Activated CD4-positive, alpha-beta memory T cell treated with anti-CD3 and anti-CD28 coated beads for 36 hours (primary cell): ENCODE data around the gene CHRNA1. TPM values are rescaled to one million over a fixed set of nuclear protein-coding genes. Genes with fewer than 3 reads are reported as not detected.

Experiments
- CTCF ChIA-PET: fragments of 350-600 bp; sonication (Branson Sonifier 250); formaldehyde crosslinking; loops from one replicate; lab custom pipeline; 2021; ENCODE audit warnings: antibody characterized with exemption, inconsistent platforms; lab: Charles Lee
- POLR2A ChIA-PET: fragments of 350-600 bp; sonication (Branson Sonifier 250); formaldehyde crosslinking; loops from one replicate; lab custom pipeline; 2021; ENCODE audit warnings: antibody characterized with exemption; lab: Charles Lee
- DNase-seq: peaks from one replicate; pipeline ENCODE4 v3.0.0-alpha.2; 2020
- H3K27ac Mint-ChIP-seq: one replicate; pipeline ENCODE4 v1.8.0; 2021; ENCODE audit warnings: mixed read lengths
- H3K27me3 Mint-ChIP-seq: one replicate; pipeline ENCODE4 v1.8.0; 2021; ENCODE audit warnings: mixed read lengths
- H3K36me3 Mint-ChIP-seq: one replicate; pipeline ENCODE4 v1.8.0; 2021; ENCODE audit warnings: mixed read lengths
- H3K4me1 Mint-ChIP-seq: one replicate; pipeline ENCODE4 v1.8.0; 2021; ENCODE audit warnings: low read depth, mixed read lengths
- H3K4me3 Mint-ChIP-seq: one replicate; pipeline ENCODE4 v1.8.0; 2021; ENCODE audit warnings: mild to moderate bottlenecking, mixed read lengths
- H3K9me3 Mint-ChIP-seq: one replicate; pipeline ENCODE4 v1.8.0; 2021; ENCODE audit warnings: mixed read lengths
- intact Hi-C: fragments of 100-400 bp; cut with micrococcal nuclease; formaldehyde crosslinking; loops from one replicate; pipeline ENCODE4 v1.15.1; 2023
- total RNA-seq, 2 experiments: library from RNA; stranded (reverse); gene quantifications; one replicate each; pipeline ENCODE4 v1.2.3, GENCODE V29; 2021

Gene CHRNA1
- total RNA-seq, 2 experiments from 2014 or later: not detected

DNA sequence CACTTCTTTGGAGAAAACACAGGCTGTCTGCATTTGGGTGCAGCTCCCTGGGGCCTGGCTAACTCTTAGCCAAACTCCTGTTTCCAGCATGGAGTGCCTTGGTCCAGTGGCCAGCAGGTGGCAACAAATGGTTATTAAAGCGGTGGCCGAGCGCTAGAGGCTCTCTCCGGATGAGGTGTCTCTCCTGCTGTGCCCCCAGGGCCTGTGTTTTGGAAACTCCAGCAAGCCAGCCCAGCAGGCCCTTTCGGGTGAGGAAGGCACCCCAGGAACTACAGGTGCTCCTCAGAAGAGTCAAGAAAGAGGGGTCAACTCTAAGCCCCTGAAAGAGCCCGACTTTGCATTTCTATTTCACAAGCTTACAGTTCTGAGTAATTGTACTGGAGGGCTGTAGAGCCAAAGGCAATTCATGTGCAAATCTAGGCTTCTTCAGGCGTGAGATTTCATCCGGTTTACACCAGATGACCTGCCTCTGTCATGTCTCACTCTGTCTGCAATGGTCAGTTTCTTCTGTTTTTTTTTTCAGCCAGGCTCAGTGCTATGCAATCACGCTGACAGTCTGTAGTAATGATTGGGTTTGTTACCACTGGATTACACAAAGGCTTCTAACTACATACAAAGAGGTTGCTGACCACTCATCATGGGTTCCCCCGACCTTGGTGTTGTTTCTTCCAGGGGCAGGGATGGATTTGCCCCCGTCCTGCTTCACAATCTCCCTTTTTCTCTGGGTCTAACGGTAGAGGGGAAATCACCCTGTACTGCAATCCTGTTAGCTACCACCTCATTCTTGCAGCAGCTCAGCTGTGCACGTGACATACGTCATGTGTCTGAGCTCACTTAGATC is 7.6 kb upstream of the CHRNA1 start:
- POLR2A ChIA-PET: interaction anchor here (0.8 kb wide), 1 partner anchor 23 kb away, joined by 3 read pairs; no protein-coding TSS in a partner anchor

DNA sequence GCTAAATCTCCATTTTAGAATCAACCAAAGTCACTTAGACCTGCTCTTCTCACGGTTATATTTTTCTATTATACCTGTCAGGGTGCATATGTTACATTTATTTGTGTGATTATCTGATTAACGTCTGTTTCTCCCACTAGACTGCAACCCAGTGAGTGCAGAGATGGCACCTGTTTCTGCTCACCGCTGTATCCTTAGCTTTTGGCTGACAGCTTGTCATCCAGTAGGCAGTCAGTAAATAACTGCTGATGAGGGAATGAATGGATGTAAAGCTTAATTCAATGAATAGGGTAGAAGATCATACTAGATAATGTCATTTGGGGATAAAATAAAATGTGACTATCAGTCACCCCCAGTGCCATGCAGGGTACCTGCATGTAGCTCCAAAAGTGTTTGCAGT is 6.9 kb upstream of the CHRNA1 start:
- no peaks in the 10 kb centered on the region for H3K36me3 Mint-ChIP-seq
- ChIA-PET CTCF (interaction anchor here (0.7 to 5.7 kb wide), 36 partner anchors 8 to 511 kb away, joined by 3 to 58 read pairs (median 6); partner anchors contain the start of gene CHN1), POLR2A (interaction anchor here (0.8 kb wide), 1 partner anchor 24 kb away, joined by 3 read pairs; no protein-coding TSS in a partner anchor)
- peaks cover 4% of the 10 kb centered on the region for H3K4me1 Mint-ChIP-seq
- intact Hi-C loops: loop anchor here (1.0 to 5.0 kb wide), 3 partner anchors 69 to 219 kb away; no protein-coding TSS in a partner anchor
- no peaks in the 10 kb centered on the region for H3K9me3 Mint-ChIP-seq
- H3K27me3 Mint-ChIP-seq: no peaks in the 10 kb centered on the region
- H3K27ac Mint-ChIP-seq: no peak overlapping the region
- no peak overlapping the region for H3K4me3 Mint-ChIP-seq
- no peak for DNase-seq

More for the DNA sequence above, 7.6 kb upstream of the CHRNA1 start:
- no peak overlapping the region for H3K4me3 Mint-ChIP-seq
- no peaks in the 10 kb centered on the region for H3K9me3 Mint-ChIP-seq
- no peaks in the 10 kb centered on the region for H3K36me3 Mint-ChIP-seq
- intact Hi-C loops: loop anchor here (1.0 to 5.0 kb wide), 3 partner anchors 70 to 218 kb away; no protein-coding TSS in a partner anchor
- CTCF ChIA-PET: interaction anchor here (0.5 to 5.7 kb wide), 41 partner anchors 7 to 511 kb away, joined by 3 to 58 read pairs (median 5); partner anchors contain the start of gene CHN1
- no peaks in the 10 kb centered on the region for H3K27me3 Mint-ChIP-seq
- no peak overlapping the region for H3K27ac Mint-ChIP-seq
- H3K4me1 Mint-ChIP-seq: peaks cover 9% of the 10 kb centered on the region
- peak; percentile 72 for DNase-seq

DNA sequence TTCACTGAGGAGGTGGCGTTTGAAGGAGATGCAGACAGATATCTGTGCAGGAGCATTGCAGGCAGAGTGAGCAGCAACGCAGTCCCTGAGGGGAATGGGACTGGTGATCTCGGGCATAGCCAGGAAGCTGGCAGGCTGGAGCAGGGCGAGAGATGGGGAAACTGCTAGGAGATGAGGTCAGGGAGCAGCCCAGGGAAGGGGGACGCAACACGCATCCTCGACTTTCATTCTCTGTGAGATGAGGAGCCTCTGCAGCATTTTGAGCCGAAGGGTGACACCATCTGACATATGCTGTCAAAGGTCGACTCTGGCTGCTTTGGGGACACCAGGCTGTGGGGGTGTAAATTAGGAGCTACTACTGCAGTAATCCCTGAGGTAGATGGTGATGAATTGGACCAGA is 4.3 kb upstream of the CHRNA1 start:
- no peak overlapping the region for H3K4me3 Mint-ChIP-seq
- intact Hi-C loops: no loop called here
- no peak for DNase-seq
- H3K4me1 Mint-ChIP-seq: no peaks in the 10 kb centered on the region
- no peaks in the 10 kb centered on the region for H3K9me3 Mint-ChIP-seq
- ChIA-PET CTCF (interaction anchor here (0.6 kb wide), 1 partner anchor 133 kb away, joined by 4 read pairs; no protein-coding TSS in a partner anchor), POLR2A (no interaction called here)
- no peak overlapping the region for H3K27ac Mint-ChIP-seq
- H3K36me3 Mint-ChIP-seq: no peaks in the 10 kb centered on the region
- no peaks in the 10 kb centered on the region for H3K27me3 Mint-ChIP-seq

DNA sequence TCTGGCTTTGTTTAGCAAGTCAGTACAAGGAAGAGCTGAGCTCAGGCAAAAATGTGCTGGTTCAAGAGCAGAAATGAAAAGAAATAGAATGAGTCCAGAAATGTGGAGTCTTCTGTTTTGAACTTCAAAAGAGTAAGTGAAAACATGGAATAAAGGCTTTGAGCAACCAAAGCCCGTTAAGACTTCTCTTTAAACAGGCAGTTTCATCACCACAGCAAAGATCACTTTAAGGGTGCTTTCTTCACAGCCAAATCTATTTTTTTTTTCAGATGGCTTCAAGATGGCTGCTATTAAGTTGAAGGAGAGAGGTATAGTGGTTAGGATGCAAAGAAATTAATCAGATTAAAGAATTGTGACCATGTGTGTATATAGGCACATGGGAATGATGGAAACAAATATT is 2.0 kb upstream of the CHRNA1 start:
- no peaks in the 10 kb centered on the region for H3K9me3 Mint-ChIP-seq
- intact Hi-C loops: no loop called here
- POLR2A ChIA-PET: no interaction called here

DNA sequence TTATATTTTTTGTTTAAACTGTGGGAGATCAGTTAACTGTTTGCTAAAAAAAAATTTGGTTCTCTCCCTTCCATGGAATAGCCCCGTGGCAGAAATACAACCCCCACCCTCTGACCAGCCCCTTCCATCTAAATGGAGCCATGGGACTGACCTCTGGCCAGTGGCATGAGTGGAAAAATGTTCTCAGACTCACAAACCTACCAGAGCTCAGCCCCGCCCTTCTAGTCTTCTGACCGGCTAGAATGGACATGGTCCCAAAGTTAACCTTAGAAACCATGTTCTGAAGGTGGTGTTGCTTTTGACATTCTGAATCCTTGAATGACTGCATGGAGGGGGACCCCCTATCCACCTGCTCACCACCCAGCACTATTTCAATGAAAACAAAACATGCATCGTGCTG is 1.3 kb upstream of the CHRNA1 start:
- H3K4me3 Mint-ChIP-seq: no peak overlapping the region
- no peaks in the 10 kb centered on the region for H3K27me3 Mint-ChIP-seq
- no peak for DNase-seq
- POLR2A ChIA-PET: no interaction called here
- no peak overlapping the region for H3K27ac Mint-ChIP-seq
- H3K4me1 Mint-ChIP-seq: peaks cover 2% of the 10 kb centered on the region
- no peaks in the 10 kb centered on the region for H3K36me3 Mint-ChIP-seq
- intact Hi-C loops: no loop called here
- H3K9me3 Mint-ChIP-seq: no peaks in the 10 kb centered on the region
- CTCF ChIA-PET: interaction anchor here (2.2 to 2.5 kb wide), 2 partner anchors 10 to 16 kb away, joined by 6 to 12 read pairs; no protein-coding TSS in a partner anchor

More for the DNA sequence above, 2.0 kb upstream of the CHRNA1 start:
- DNase-seq: no peak
- no peak overlapping the region for H3K4me3 Mint-ChIP-seq
- H3K4me1 Mint-ChIP-seq: peaks cover 2% of the 10 kb centered on the region
- no peak overlapping the region for H3K27ac Mint-ChIP-seq
- no peaks in the 10 kb centered on the region for H3K27me3 Mint-ChIP-seq
- H3K36me3 Mint-ChIP-seq: no peaks in the 10 kb centered on the region
- CTCF ChIA-PET: interaction anchor here (2.5 kb wide), 1 partner anchor 17 kb away, joined by 12 read pairs; no protein-coding TSS in a partner anchor

DNA sequence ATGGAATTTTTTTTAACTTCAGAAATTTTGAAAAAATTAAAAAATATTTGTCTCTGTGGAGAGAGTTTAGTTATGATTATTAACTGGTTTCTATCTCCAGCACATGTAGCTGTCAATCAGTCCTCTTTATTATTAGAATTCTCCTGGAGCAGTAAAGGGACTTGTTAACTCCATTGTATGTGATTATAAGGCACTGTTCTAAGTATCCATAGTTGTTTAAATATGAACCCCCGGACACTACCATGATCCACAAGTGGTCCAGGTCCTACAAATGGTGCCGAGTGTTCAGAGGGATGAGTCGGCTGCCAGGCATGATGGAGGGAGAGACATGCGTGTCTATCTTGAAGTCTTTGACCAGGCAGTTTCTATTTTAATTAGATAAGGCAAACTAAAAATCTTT is 492 bp downstream of the CHRNA1 start:
- POLR2A ChIA-PET: no interaction called here

DNA sequence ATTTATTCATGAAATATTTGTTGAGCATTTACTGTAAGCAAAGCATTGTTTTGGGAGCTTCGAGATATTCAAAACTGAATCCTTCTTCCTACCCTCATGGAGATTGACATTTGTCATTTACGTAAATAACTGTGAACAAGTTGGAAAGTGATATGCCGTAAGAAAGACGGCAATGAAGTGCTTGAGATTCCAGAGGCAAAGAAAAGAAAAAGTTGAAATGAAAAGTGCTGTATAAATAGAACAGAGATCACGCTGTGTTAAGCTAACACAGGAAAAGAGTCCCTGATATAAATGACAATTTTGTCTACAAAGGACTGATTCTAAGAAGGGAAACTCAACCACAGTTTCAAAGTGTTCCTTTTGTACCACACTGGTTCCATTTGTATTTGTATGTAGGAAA is 1.8 kb downstream of the CHRNA1 start:
- CTCF ChIA-PET: interaction anchor here (0.9 to 1.3 kb wide), 6 partner anchors 9 to 223 kb away, joined by 3 to 6 read pairs (median 3); no protein-coding TSS in a partner anchor
- Mint-ChIP-seq H3K4me1 (peaks cover 2% of the 10 kb centered on the region), H3K9me3 (no peaks in the 10 kb centered on the region), H3K27me3 (peaks cover 5% of the 10 kb centered on the region), H3K27ac (no peak overlapping the region), H3K36me3 (no peaks in the 10 kb centered on the region), H3K4me3 (no peak overlapping the region)
- no peak for DNase-seq
- intact Hi-C loops: no loop called here
- POLR2A ChIA-PET: no interaction called here

More for the DNA sequence above, 492 bp downstream of the CHRNA1 start:
- DNase-seq: no peak
- Mint-ChIP-seq H3K4me1 (peaks cover 2% of the 10 kb centered on the region), H3K4me3 (no peak overlapping the region), H3K27me3 (peaks cover 5% of the 10 kb centered on the region), H3K9me3 (no peaks in the 10 kb centered on the region), H3K36me3 (no peaks in the 10 kb centered on the region), H3K27ac (no peak overlapping the region)
- CTCF ChIA-PET: interaction anchor here (0.6 to 2.5 kb wide), 6 partner anchors 12 to 282 kb away, joined by 3 to 12 read pairs (median 4); no protein-coding TSS in a partner anchor
- intact Hi-C loops: no loop called here

DNA sequence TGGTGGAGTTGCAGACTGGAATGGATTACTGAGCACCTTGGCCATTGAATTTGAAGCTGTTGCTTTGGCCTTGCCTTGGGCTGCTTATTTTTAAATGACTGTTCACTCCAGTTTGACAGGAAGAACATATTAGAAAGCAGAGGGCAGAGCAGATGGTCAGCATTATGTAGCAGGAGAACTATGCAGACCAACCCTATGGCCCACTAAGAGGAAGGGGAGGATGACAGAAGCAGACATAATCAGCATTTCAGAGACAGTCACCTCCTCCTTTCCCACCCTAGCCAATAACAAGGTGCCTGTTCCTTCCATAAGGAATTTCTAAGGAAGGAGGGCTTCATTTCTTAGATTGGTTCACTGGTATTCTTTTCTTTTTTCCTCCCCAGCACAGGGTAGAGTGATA is 2.4 kb downstream of the CHRNA1 start:
- POLR2A ChIA-PET: no interaction called here
- Mint-ChIP-seq H3K27me3 (peaks cover 5% of the 10 kb centered on the region), H3K4me1 (peaks cover 2% of the 10 kb centered on the region), H3K27ac (no peak overlapping the region), H3K4me3 (no peak overlapping the region), H3K36me3 (no peaks in the 10 kb centered on the region), H3K9me3 (no peaks in the 10 kb centered on the region)
- DNase-seq: no peak
- intact Hi-C loops: no loop called here
- CTCF ChIA-PET: interaction anchor here (0.7 to 1.1 kb wide), 2 partner anchors 13 to 222 kb away, joined by 3 to 4 read pairs; no protein-coding TSS in a partner anchor

DNA sequence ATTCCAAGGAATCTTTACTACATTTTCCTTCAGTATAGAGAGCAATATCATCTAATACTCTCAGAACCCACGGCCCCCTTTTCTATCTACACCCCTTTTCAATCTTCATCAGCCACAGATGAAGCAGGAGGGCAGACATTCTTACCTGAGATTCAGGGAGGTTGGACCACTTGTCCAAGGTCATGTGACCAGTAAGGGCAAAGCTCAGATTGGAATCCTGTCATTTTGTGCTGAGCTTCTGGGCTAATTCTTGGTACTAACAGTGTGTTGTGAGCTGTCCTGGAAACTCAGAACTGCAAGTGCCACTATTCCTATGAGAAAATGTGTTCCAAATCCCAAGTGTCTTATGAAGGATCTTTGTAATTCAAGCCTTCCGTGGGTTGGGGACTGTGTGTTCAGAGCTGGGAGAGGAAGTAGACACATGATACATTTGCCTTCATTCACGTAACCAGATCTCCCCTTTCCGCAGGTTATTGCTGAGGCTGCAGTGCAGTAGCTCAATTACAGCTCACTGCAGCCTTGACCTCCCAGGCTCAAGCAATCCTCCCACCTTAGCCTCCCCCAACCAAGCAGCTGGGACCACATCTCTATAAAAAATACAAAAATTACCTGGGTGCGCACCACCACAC is 3.3 kb downstream of the CHRNA1 start:
- no peak overlapping the region for H3K4me3 Mint-ChIP-seq
- ChIA-PET POLR2A (no interaction called here), CTCF (interaction anchor here (0.7 kb wide), 1 partner anchor 12 kb away, joined by 4 read pairs; no protein-coding TSS in a partner anchor)
- H3K27me3 Mint-ChIP-seq: peaks cover 5% of the 10 kb centered on the region
- DNase-seq: no peak
- intact Hi-C loops: no loop called here
- no peak overlapping the region for H3K27ac Mint-ChIP-seq
- no peaks in the 10 kb centered on the region for H3K36me3 Mint-ChIP-seq
- no peaks in the 10 kb centered on the region for H3K9me3 Mint-ChIP-seq
- peaks cover 2% of the 10 kb centered on the region for H3K4me1 Mint-ChIP-seq

DNA sequence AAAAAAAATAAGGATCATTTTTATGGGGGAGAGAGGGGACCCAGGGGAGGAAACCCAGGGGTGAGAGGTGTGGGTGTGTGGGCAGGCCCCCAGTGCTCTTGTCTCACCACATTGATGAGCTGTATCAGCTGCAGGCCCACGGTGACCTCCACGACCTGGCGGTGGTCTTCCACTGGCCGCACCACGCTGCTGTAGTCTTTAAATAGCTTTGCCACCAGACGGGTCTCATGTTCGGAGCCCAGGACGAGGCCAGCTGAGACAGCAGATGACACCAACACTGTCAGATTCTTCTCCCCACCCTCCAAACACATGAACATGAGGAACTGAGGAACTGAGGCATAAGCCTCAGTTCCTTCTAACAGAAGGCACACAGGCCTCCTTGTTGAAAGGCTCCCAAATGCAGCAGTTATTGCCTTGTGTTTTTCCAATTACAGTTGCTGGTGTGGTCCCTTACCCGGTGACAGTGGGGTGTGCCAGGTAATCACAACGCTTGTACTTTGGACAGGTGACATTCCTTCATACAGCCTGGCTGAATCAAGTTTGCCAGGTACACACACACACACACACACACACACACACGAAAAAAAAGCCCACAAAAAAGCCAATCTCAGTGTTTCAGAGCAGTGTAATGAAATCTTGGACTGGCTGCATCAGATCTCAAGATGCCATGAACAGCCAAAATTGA is 4.7 kb downstream of the CHRNA1 start:
- no peak for DNase-seq
- ChIA-PET POLR2A (no interaction called here), CTCF (no interaction called here)
- Mint-ChIP-seq H3K9me3 (no peaks in the 10 kb centered on the region), H3K4me3 (no peak overlapping the region), H3K27me3 (peaks cover 5% of the 10 kb centered on the region), H3K36me3 (no peaks in the 10 kb centered on the region), H3K4me1 (peaks cover 2% of the 10 kb centered on the region), H3K27ac (no peak overlapping the region)
- intact Hi-C loops: no loop called here

DNA sequence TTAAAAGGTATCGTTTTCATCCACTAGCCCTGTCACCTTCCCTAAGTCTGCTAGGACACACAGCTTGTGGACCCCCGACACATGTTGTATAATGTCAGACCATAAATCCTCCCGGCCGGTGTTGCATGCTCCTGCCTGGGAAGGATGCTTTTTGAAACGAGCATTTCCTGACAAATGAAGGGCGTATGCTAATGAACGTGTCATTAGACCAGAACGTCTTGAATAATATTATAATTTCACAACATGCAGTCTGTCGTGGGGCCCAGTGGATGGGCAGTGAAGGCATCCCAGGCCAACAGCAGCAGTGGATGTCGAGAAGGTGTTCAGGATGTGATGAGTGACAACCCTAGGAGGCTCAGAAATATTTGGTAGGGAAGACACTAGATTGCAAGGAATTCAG is 7.5 kb downstream of the CHRNA1 start:
- Mint-ChIP-seq H3K27ac (no peak overlapping the region), H3K4me1 (peaks cover 24% of the 10 kb centered on the region), H3K9me3 (no peaks in the 10 kb centered on the region), H3K36me3 (no peaks in the 10 kb centered on the region), H3K4me3 (no peak overlapping the region), H3K27me3 (peaks cover 6% of the 10 kb centered on the region)
- CTCF ChIA-PET: interaction anchor here (0.6 kb wide), 1 partner anchor 244 kb away, joined by 3 read pairs; no protein-coding TSS in a partner anchor
- POLR2A ChIA-PET: no interaction called here
- intact Hi-C loops: no loop called here
- no peak for DNase-seq
